Bronchial epithelial cell (primary cell): ENCODE measurements around the gene SPDYA. TPM values are rescaled to one million over a fixed set of nuclear protein-coding genes. Genes with fewer than 3 reads are reported as not detected.

Experiments
- DNase-seq: peaks from one replicate; pipeline ENCODE4 v3.0.0-alpha.2; 2010; ENCODE audit warnings: low read depth
- FAIRE-seq: peaks from 2 replicates; lab custom pipeline; 2011; peaks lifted over from hg19 to GRCh38; lab: Jason Lieb, UNC
- H3K27me3 ChIP-seq: 2 replicates; pipeline ENCODE4 v1.5.1; 2011; ENCODE audit warnings: low read length; ENCODE audit not compliant: control insufficient read depth, insufficient read depth
- H3K36me3 ChIP-seq: 2 replicates; pipeline ENCODE4 v1.5.1; 2011; ENCODE audit warnings: low read length; ENCODE audit not compliant: control insufficient read depth, insufficient read depth
- H3K4me3 ChIP-seq: 2 replicates; pipeline ENCODE4 v1.5.1; 2011; ENCODE audit warnings: mild to moderate bottlenecking, low read depth, low read length, control low read depth
- CTCF ChIP-seq: IDR thresholded peaks from 2 replicates; pipeline ENCODE4 v1.5.1; 2011; ENCODE audit warnings: mild to moderate bottlenecking, moderate library complexity, low read length, control low read depth, inconsistent platforms; ENCODE audit not compliant: insufficient read depth, severe bottlenecking
- total RNA-seq: library from RNA; depleted of rRNA; stranded (reverse); fragments of >200 nt; gene quantifications from 2 replicates; pipeline ENCODE4 v1.2.1, GENCODE V29; 2014

The SPDYA gene
- total RNA-seq, 1 donor from 2014 or later: 0.79 TPM

GRCh38 chr2:28828382-28828781, 17.7 kb downstream of the SPDYA start:
- peak; percentile 35 for DNase-seq
- Histone ChIP-seq H3K36me3 (no peaks in the 10 kb centered on the region), H3K4me3 (no peak overlapping the region), H3K27me3 (no peaks in the 10 kb centered on the region)
- TF ChIP-seq CTCF: no peak
- FAIRE-seq: no peak

- Histone ChIP-seq H3K36me3 (no peaks in the 10 kb centered on the region), H3K27me3 (no peaks in the 10 kb centered on the region), H3K4me3 (no peak overlapping the region)
- DNase-seq: no peak
- FAIRE-seq: no peak
- TF ChIP-seq CTCF: no peak
These were observed 23.3 kb downstream of the SPDYA start for GRCh38 chr2:28833740-28834470.

GRCh38 chr2:28835781-28836180, 25.1 kb downstream of the SPDYA start:
- Histone ChIP-seq H3K27me3 (no peaks in the 10 kb centered on the region), H3K4me3 (no peak overlapping the region), H3K36me3 (no peaks in the 10 kb centered on the region)
- DNase-seq (no peak), FAIRE-seq (no peak)
- no peak for TF ChIP-seq CTCF

- no peak for TF ChIP-seq CTCF
- Histone ChIP-seq H3K36me3 (no peaks in the 10 kb centered on the region), H3K27me3 (no peaks in the 10 kb centered on the region), H3K4me3 (no peak overlapping the region)
- DNase-seq (no peak), FAIRE-seq (no peak)
These were observed 28.3 kb downstream of the SPDYA start for GRCh38 chr2:28838971-28839370.

- FAIRE-seq (no peak), DNase-seq (no peak)
- H3K36me3 ChIP-seq: no peaks in the 10 kb centered on the region
- no peaks in the 10 kb centered on the region for H3K27me3 ChIP-seq
- TF ChIP-seq CTCF: no peak
- H3K4me3 ChIP-seq: no peak overlapping the region
These were observed 31.4 kb downstream of the SPDYA start for GRCh38 chr2:28842042-28842441.

GRCh38 chr2:28855193-28855592, 44.6 kb downstream of the SPDYA start:
- no peak for FAIRE-seq
- H3K27me3 ChIP-seq: no peaks in the 10 kb centered on the region

More at GRCh38 chr2:28855193-28855592, 44.6 kb downstream of the SPDYA start:
- no peak for TF ChIP-seq CTCF
- Histone ChIP-seq H3K4me3 (no peak overlapping the region), H3K36me3 (no peaks in the 10 kb centered on the region)
- DNase-seq: no peak
